HCT116 (cell line): ENCODE results near the gene LRRC4C. TPM values are rescaled to one million over a fixed set of nuclear protein-coding genes. Genes with fewer than 3 reads are reported as not detected.

Experiments used
- ATAC-seq: fragments of 200-7000 bp; cut with Tn5 transposase; 2 replicates; pipeline ENCODE4 v1.9.1; 2020; ENCODE audit warnings: mild to moderate bottlenecking, moderate library complexity
- BruUV-seq: library from RNA; stranded (reverse); fragments of 400-500 nt; replicated peaks from 2 replicates; lab custom pipeline; 2021; lab: Mats Ljungman, UMichigan
- CTCF ChIA-PET: fragments of 300-600 bp; sonication (Branson Sonifier 250); formaldehyde crosslinking; loops from one replicate; lab custom pipeline; 2021; ENCODE audit warnings: antibody characterized with exemption; lab: Charles Lee
- POLR2A ChIA-PET: fragments of 300-600, 350-600 bp; sonication (Branson Sonifier 250); formaldehyde crosslinking; loops from one replicate; lab custom pipeline; 2021; ENCODE audit warnings: antibody characterized with exemption; lab: Charles Lee
- RAD21 ChIA-PET, 2 experiments: fragments of 300-600 bp; sonication (Branson Sonifier 250); formaldehyde crosslinking; loops; one replicate each; lab custom pipeline; 2023; ENCODE audit warnings: low total read pairs in 2 of 2; ENCODE audit not compliant: uncharacterized antibody in 2 of 2, unreplicated experiment in 2 of 2, low non-redundant PET in 1 of 2; lab: Charles Lee
- DNase-seq: peaks from one replicate; pipeline ENCODE4 v3.0.0-alpha.2; 2010; ENCODE audit warnings: low read depth, low spot score
- H2AFZ ChIP-seq: fragments of 200-600 bp; shearing (Covaris generic), sonication (generic); 2 replicates; pipeline ENCODE4 v1.6.1; 2017; ENCODE audit warnings: low read depth, mixed run types, mixed read lengths, antibody characterized with exemption, low read length; ENCODE audit not compliant: poor library complexity, severe bottlenecking
- H3K27ac ChIP-seq: 2 replicates; pipeline ENCODE4 v1.5.1; 2012; ENCODE audit warnings: low read depth, low read length
- H3K27me3 ChIP-seq: fragments of 200-600 bp; sonication (generic); 2 replicates; pipeline ENCODE4 v1.6.1; 2016; ENCODE audit warnings: mixed run types, low read length, mixed read lengths; ENCODE audit not compliant: insufficient read depth
- H3K36me3 ChIP-seq, 2 experiments: fragments of 200-500 bp in 1 of 2; fragments of 200-600 bp in 1 of 2; sonication (Bioruptor generic) in 1 of 2; sonication (generic) in 1 of 2; 2 replicates each; pipeline versions ENCODE4 v1.5.1 to v1.6.1; 2014 to 2016; ENCODE audit warnings: low read length in 2 of 2, inconsistent platforms in 1 of 2, mixed read lengths in 1 of 2, mixed run types in 1 of 2; ENCODE audit not compliant: insufficient read depth in 2 of 2, control insufficient read depth in 1 of 2
- H3K4me1 ChIP-seq, 2 experiments: fragments of 200-600 bp in 1 of 2; sonication (generic) in 1 of 2; 2 replicates each; pipeline versions ENCODE4 v1.5.1 to v1.6.1; 2012 to 2017; ENCODE audit warnings: low read length in 2 of 2, inconsistent platforms in 1 of 2, mild to moderate bottlenecking in 1 of 2, mixed read lengths in 1 of 2, mixed run types in 1 of 2, moderate library complexity in 1 of 2; ENCODE audit not compliant: insufficient read depth in 2 of 2, control insufficient read depth in 1 of 2
- H3K4me2 ChIP-seq: fragments of 200-600 bp; sonication (generic); 2 replicates; pipeline ENCODE4 v1.6.1; 2017; ENCODE audit warnings: mixed run types, low read length, mixed read lengths
- H3K4me3 ChIP-seq, 2 experiments: fragments of 200-600 bp in 1 of 2; sonication (generic) in 1 of 2; replicated peaks in 1 of 2; 2 replicates each; pipeline ENCODE4 v1.5.1; 2011 to 2016; ENCODE audit warnings: low read length in 2 of 2, control low read depth in 1 of 2, low read depth in 1 of 2, mild to moderate bottlenecking in 1 of 2, mixed read lengths in 1 of 2, mixed run types in 1 of 2
- H3K79me2 ChIP-seq: fragments of 200-600 bp; sonication (generic); 2 replicates; pipeline ENCODE4 v1.6.1; 2017; ENCODE audit warnings: mild to moderate bottlenecking, mixed run types, low read length, moderate library complexity, mixed read lengths; ENCODE audit not compliant: insufficient read depth
- H3K9ac ChIP-seq: fragments of 200-600 bp; sonication (generic); 2 replicates; pipeline ENCODE4 v1.6.1; 2016; ENCODE audit warnings: low read length, mixed read lengths
- H3K9me2 ChIP-seq: fragments of 200-600 bp; sonication (generic), shearing (Covaris generic); 2 replicates; pipeline ENCODE4 v1.6.1; 2017; ENCODE audit warnings: mixed run types, mild to moderate bottlenecking, moderate library complexity; ENCODE audit not compliant: insufficient read depth
- H3K9me3 ChIP-seq, 2 experiments: fragments of 200-500 bp in 1 of 2; fragments of 200-600 bp in 1 of 2; sonication (Bioruptor generic) in 1 of 2; sonication (generic) in 1 of 2; 2 replicates each; pipeline ENCODE4 v1.6.1; 2014 to 2017; ENCODE audit warnings: low read length in 2 of 2, mixed read lengths in 2 of 2, inconsistent platforms in 1 of 2, low read depth in 1 of 2, mild to moderate bottlenecking in 1 of 2, mixed run types in 1 of 2, moderate library complexity in 1 of 2; ENCODE audit not compliant: control insufficient read depth in 1 of 2, insufficient read depth in 1 of 2
- H4K20me1 ChIP-seq: fragments of 200-600 bp; sonication (generic), shearing (Covaris generic); 2 replicates; pipeline ENCODE4 v1.6.1; 2017; ENCODE audit warnings: mixed run types, mild to moderate bottlenecking, moderate library complexity; ENCODE audit not compliant: insufficient read depth
- ATF3 ChIP-seq: IDR thresholded peaks from 2 replicates; pipeline ENCODE4 v1.6.1; 2012
- CBX3 ChIP-seq: IDR thresholded peaks from 2 replicates; pipeline ENCODE4 v1.6.1; 2012; ENCODE audit warnings: low read depth
- EGR1 ChIP-seq: IDR thresholded peaks from 2 replicates; pipeline ENCODE4 v1.6.1; 2012; ENCODE audit warnings: low read depth
- POLR2AphosphoS5 ChIP-seq: IDR thresholded peaks from 2 replicates; pipeline ENCODE4 v1.6.1; 2011; ENCODE audit warnings: mild to moderate bottlenecking, low read depth, low read length, moderate library complexity
- RAD21 ChIP-seq: IDR thresholded peaks from 2 replicates; pipeline ENCODE4 v1.6.1; 2012; ENCODE audit warnings: low read depth, mild to moderate bottlenecking
- REST ChIP-seq: IDR thresholded peaks from 2 replicates; pipeline ENCODE4 v1.6.1; 2012; ENCODE audit warnings: low read depth
- SIN3A ChIP-seq: IDR thresholded peaks from 2 replicates; pipeline ENCODE4 v1.6.1; 2012; ENCODE audit warnings: low read depth
- TCF7L2 ChIP-seq: IDR thresholded peaks from 2 replicates; pipeline ENCODE4 v1.7.0; 2011; ENCODE audit warnings: borderline replicate concordance, inconsistent platforms; ENCODE audit not compliant: insufficient read depth, insufficient read length; ENCODE audit errors: extremely low read depth
- YY1 ChIP-seq: IDR thresholded peaks from 2 replicates; pipeline ENCODE4 v1.6.1; 2011; ENCODE audit warnings: low read length, low read depth, moderate library complexity, mild to moderate bottlenecking; ENCODE audit not compliant: insufficient replicate concordance; ENCODE audit errors: extremely low read depth
- ZBTB33 ChIP-seq: IDR thresholded peaks from 2 replicates; pipeline ENCODE4 v1.6.1; 2011; ENCODE audit warnings: mild to moderate bottlenecking, low read length, moderate library complexity; ENCODE audit not compliant: insufficient replicate concordance; ENCODE audit errors: extremely low read depth
- intact Hi-C: fragments of 100-400 bp; cut with micrococcal nuclease; formaldehyde crosslinking; loops from 2 replicates; pipeline ENCODE4 v1.10.0; 2022
- total RNA-seq: library from RNA; stranded (reverse); gene quantifications from one replicate; pipeline ENCODE4 v1.2.1, GENCODE V29; 2021; ENCODE audit not compliant: unreplicated experiment
- TF ChIP-seq, protein P1 (sequence below), 3 experiments: fragments of 200-600 bp in 1 of 3; sonication (generic) in 1 of 3; IDR thresholded peaks in 2 of 3; conservative IDR thresholded peaks in 1 of 3; 2 replicates each; pipeline ENCODE4 v1.5.1; 2012 to 2017; ENCODE audit warnings: low read depth in 2 of 3, low read length in 2 of 3, antibody characterized with exemption in 1 of 3, borderline replicate concordance in 1 of 3, control low read depth in 1 of 3, mild to moderate bottlenecking in 1 of 3, mixed read lengths in 1 of 3, mixed run types in 1 of 3, moderate library complexity in 1 of 3; ENCODE audit not compliant: insufficient read depth in 1 of 3
- TF ChIP-seq, protein P2 (sequence below): IDR thresholded peaks from 2 replicates; pipeline ENCODE4 v1.6.1; 2012

The LRRC4C gene
- total RNA-seq, 1 experiment from 2014 or later: not detected

DNA sequence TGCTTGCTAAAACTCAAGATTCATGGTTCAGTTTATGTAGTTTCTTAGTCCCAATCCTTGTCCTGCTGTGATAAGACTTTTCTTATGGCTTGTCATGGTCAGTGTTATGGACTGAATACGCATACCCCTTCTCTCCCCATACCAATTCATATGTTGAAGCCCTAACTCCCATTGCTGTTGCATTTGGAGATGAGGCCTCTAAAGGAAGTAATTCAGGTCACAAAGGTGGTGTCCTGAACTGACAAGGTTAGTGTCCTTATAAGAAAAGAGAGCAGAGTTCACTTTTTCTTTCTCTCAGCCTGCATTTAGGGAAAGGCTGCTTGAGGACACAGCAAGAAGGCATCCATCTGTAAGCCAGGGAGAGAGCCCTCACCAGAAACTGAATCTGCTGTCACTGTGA is 618.2 kb downstream of the LRRC4C start (continued):
- no peak for TF ChIP-seq ATF3

- no TSS peak for BruUV-seq
- no peaks in the 10 kb centered on the region for H4K20me1 ChIP-seq
- intact Hi-C loops: no loop called here
- H3K36me3 ChIP-seq: no peaks in the 10 kb centered on the region
- H3K79me2 ChIP-seq: no peaks in the 10 kb centered on the region
- no peak overlapping the region for H3K27ac ChIP-seq
- peaks cover 12% of the 10 kb centered on the region in 2 experiments; a peak in 2 of 4 replicates for H3K9me3 ChIP-seq
- ChIA-PET POLR2A (no interaction called here), RAD21 (no interaction called here)
- no peak for ATAC-seq
- no peak overlapping the region for H3K4me2 ChIP-seq
- TF ChIP-seq ZBTB33 (no peak), RAD21 (no peak), EGR1 (no peak), YY1 (no peak), REST (no peak), SIN3A (no peak), POLR2AphosphoS5 (no peak), TCF7L2 (no peak), CBX3 (no peak)
- TF ChIP-seq, protein P1, sequence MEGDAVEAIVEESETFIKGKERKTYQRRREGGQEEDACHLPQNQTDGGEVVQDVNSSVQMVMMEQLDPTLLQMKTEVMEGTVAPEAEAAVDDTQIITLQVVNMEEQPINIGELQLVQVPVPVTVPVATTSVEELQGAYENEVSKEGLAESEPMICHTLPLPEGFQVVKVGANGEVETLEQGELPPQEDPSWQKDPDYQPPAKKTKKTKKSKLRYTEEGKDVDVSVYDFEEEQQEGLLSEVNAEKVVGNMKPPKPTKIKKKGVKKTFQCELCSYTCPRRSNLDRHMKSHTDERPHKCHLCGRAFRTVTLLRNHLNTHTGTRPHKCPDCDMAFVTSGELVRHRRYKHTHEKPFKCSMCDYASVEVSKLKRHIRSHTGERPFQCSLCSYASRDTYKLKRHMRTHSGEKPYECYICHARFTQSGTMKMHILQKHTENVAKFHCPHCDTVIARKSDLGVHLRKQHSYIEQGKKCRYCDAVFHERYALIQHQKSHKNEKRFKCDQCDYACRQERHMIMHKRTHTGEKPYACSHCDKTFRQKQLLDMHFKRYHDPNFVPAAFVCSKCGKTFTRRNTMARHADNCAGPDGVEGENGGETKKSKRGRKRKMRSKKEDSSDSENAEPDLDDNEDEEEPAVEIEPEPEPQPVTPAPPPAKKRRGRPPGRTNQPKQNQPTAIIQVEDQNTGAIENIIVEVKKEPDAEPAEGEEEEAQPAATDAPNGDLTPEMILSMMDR (IDR thresholded peaks at IDR 0.05 in 2 of 3, conservative IDR thresholded peaks at IDR 0.05 in 1 of 3; ENCODE audit: borderline replicate concordance in 1 of 3, insufficient read depth in 1 of 3, low read depth in 2 of 3, low read length in 2 of 3): no peak
- TF ChIP-seq, protein P2, sequence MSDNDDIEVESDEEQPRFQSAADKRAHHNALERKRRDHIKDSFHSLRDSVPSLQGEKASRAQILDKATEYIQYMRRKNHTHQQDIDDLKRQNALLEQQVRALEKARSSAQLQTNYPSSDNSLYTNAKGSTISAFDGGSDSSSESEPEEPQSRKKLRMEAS: no peak
- TF ChIP-seq, all 23 proteins: peak for 0
- CTCF ChIA-PET: no interaction called here
- H2AFZ ChIP-seq: no peak overlapping the region
- no peaks in the 10 kb centered on the region for H3K9me2 ChIP-seq
- no peaks in the 10 kb centered on the region for H3K27me3 ChIP-seq
- no peak overlapping the region for H3K4me3 ChIP-seq
- no peaks in the 10 kb centered on the region for H3K4me1 ChIP-seq
- no peak overlapping the region for H3K9ac ChIP-seq
- DNase-seq: no peak
Measured at GRCh38 chr11:40838181-40838683, 621.2 kb downstream of the LRRC4C start.
